SK-N-SH (cell line): ENCODE results near the gene ZIC5. TPM values are rescaled to one million over a fixed set of nuclear protein-coding genes. Genes with fewer than 3 reads are reported as not detected.

Experiments
- CTCF ChIA-PET: fragments of 300-600, 350-600 bp; formaldehyde crosslinking; extraction: SDS; loops from one replicate; lab custom pipeline; 2021; lab: Yijun Ruan, JAX
- POLR2A ChIA-PET: fragments of 350-600 bp; sonication (Branson Sonifier 250); formaldehyde crosslinking; extraction: SDS; loops from one replicate; lab custom pipeline; 2020; ENCODE audit warnings: antibody characterized with exemption, inconsistent platforms; lab: Yijun Ruan, JAX
- DNase-seq: peaks from one replicate; pipeline ENCODE4 v3.0.0; 2012
- H2AFZ ChIP-seq: fragments of 200-600 bp; sonication (generic); 2 replicates; pipeline ENCODE4 v1.8.1; 2016; ENCODE audit warnings: antibody characterized with exemption, mild to moderate bottlenecking, low read depth
- H3F3A ChIP-seq: fragments of 200-600 bp; sonication (generic); replicated peaks from 2 replicates; pipeline ENCODE3; 2016; ENCODE audit warnings: antibody characterized with exemption, mild to moderate bottlenecking; ENCODE audit not compliant: insufficient read depth
- H3K27ac ChIP-seq, 2 experiments: fragments of 200-500 bp in 1 of 2; fragments of 200-600 bp in 1 of 2; sonication (Bioruptor generic) in 1 of 2; sonication (generic), shearing (Covaris generic) in 1 of 2; 2 replicates each; pipeline versions ENCODE4 v1.5.1 to v1.6.1; 2014 to 2016; ENCODE audit warnings: low read depth in 2 of 2, inconsistent platforms in 1 of 2, low read length in 1 of 2, mild to moderate bottlenecking in 1 of 2, mixed read lengths in 1 of 2
- H3K27me3 ChIP-seq: fragments of 200-600 bp; sonication (generic), shearing (Covaris generic); 2 replicates; pipeline ENCODE4 v1.6.1; 2016; ENCODE audit warnings: mixed run types; ENCODE audit not compliant: insufficient read depth
- H3K36me3 ChIP-seq, 2 experiments: fragments of 200-500 bp in 1 of 2; fragments of 200-600 bp in 1 of 2; sonication (Bioruptor generic) in 1 of 2; sonication (generic) in 1 of 2; replicated peaks in 1 of 2; 2 replicates each; pipeline versions ENCODE3 to v1.5.1; 2014 to 2016; ENCODE audit warnings: low read length in 1 of 2, mild to moderate bottlenecking in 1 of 2; ENCODE audit not compliant: insufficient read depth in 2 of 2, control insufficient read depth in 1 of 2
- H3K4me1 ChIP-seq, 2 experiments: fragments of 200-500 bp in 1 of 2; fragments of 200-600 bp in 1 of 2; sonication (Bioruptor generic) in 1 of 2; sonication (generic), shearing (Covaris generic) in 1 of 2; 2 replicates each; pipeline versions ENCODE4 v1.5.1 to v1.6.1; 2014 to 2016; ENCODE audit warnings: low read depth in 1 of 2, low read length in 1 of 2, mixed run types in 1 of 2; ENCODE audit not compliant: insufficient read depth in 2 of 2, control insufficient read depth in 1 of 2
- H3K4me2 ChIP-seq: fragments of 200-600 bp; sonication (generic), shearing (Covaris generic); 2 replicates; pipeline ENCODE4 v1.6.1; 2017; ENCODE audit warnings: mixed run types
- H3K4me3 ChIP-seq, 2 experiments: fragments of 200-500 bp in 1 of 2; fragments of 200-600 bp in 1 of 2; sonication (Bioruptor generic) in 1 of 2; sonication (generic), shearing (Covaris generic) in 1 of 2; 2 replicates each; pipeline versions ENCODE4 v1.5.1 to v1.8.1; 2014 to 2016; ENCODE audit warnings: low read depth in 2 of 2, inconsistent platforms in 1 of 2, low read length in 1 of 2, mild to moderate bottlenecking in 1 of 2, mixed read lengths in 1 of 2, moderate library complexity in 1 of 2
- H3K79me2 ChIP-seq: fragments of 200-600 bp; sonication (generic); 2 replicates; pipeline ENCODE4 v1.8.1; 2017; ENCODE audit warnings: mild to moderate bottlenecking; ENCODE audit not compliant: insufficient read depth
- H3K9ac ChIP-seq: fragments of 200-600 bp; sonication (generic); 2 replicates; pipeline ENCODE4 v1.6.1; 2017; ENCODE audit warnings: mixed run types
- H3K9me2 ChIP-seq: fragments of 200-600 bp; sonication (generic); 2 replicates; pipeline ENCODE4 v1.6.1; 2017; ENCODE audit warnings: mixed run types
- H3K9me3 ChIP-seq: fragments of 200-600 bp; sonication (generic); 2 replicates; pipeline ENCODE4 v1.6.1; 2017; ENCODE audit warnings: mixed run types, mild to moderate bottlenecking, moderate library complexity
- H4K20me1 ChIP-seq: fragments of 200-600 bp; sonication (generic); 2 replicates; pipeline ENCODE4 v1.6.1; 2017; ENCODE audit warnings: mild to moderate bottlenecking, mixed run types; ENCODE audit not compliant: insufficient read depth
- EP300 ChIP-seq, 2 experiments: IDR thresholded peaks; 2 replicates each; pipeline versions ENCODE4 v1.4.0 to v1.6.1; 2012; ENCODE audit warnings: borderline replicate concordance in 1 of 2, low read depth in 1 of 2, low read length in 1 of 2
- EZH2phosphoT487 ChIP-seq: fragments of 200-600 bp; sonication (generic); IDR thresholded peaks from 2 replicates; pipeline ENCODE4 v1.6.1; 2017; ENCODE audit warnings: low read depth, mixed run types, mild to moderate bottlenecking, antibody characterized with exemption, moderate library complexity, borderline replicate concordance
- FOSL2 ChIP-seq: IDR thresholded peaks from 2 replicates; pipeline ENCODE4 v1.4.0; 2012; ENCODE audit warnings: low read depth, mild to moderate bottlenecking, moderate library complexity, borderline replicate concordance
- FOXM1 ChIP-seq: IDR thresholded peaks from 2 replicates; pipeline ENCODE4 v1.4.0; 2012; ENCODE audit warnings: low read depth, mild to moderate bottlenecking
- IRF3 ChIP-seq: fragments of 150-350 bp; IDR thresholded peaks from 2 replicates; pipeline ENCODE4 v1.6.1; 2016; ENCODE audit warnings: mild to moderate bottlenecking, low read depth, low read length
- REST ChIP-seq: IDR thresholded peaks from 2 replicates; pipeline ENCODE4 v1.6.1; 2012; ENCODE audit warnings: mild to moderate bottlenecking, low read depth, low read length, moderate library complexity
- RXRA ChIP-seq: IDR thresholded peaks from 2 replicates; pipeline ENCODE4 v1.4.0; 2012; ENCODE audit warnings: low read depth, mild to moderate bottlenecking, borderline replicate concordance
- WGBS: methylation state at CpG from one replicate; pipeline ENCODE4 v1.1.6; 2017; ENCODE audit warnings: low lambda C conversion rate; 5-methylcytosine and 5-hydroxymethylcytosine counted together
- polyA plus RNA-seq, 3 experiments: library from polyadenylated mRNA; depleted of rRNA; stranded (reverse); fragments of >200 nt; gene quantifications; 2 replicates each; pipeline ENCODE4 v1.2.3, GENCODE V29; 2012

The ZIC5 gene
- polyA plus RNA-seq, 1 of the 3 experiments (the other 2 are of a cell fraction): not detected

DNA sequence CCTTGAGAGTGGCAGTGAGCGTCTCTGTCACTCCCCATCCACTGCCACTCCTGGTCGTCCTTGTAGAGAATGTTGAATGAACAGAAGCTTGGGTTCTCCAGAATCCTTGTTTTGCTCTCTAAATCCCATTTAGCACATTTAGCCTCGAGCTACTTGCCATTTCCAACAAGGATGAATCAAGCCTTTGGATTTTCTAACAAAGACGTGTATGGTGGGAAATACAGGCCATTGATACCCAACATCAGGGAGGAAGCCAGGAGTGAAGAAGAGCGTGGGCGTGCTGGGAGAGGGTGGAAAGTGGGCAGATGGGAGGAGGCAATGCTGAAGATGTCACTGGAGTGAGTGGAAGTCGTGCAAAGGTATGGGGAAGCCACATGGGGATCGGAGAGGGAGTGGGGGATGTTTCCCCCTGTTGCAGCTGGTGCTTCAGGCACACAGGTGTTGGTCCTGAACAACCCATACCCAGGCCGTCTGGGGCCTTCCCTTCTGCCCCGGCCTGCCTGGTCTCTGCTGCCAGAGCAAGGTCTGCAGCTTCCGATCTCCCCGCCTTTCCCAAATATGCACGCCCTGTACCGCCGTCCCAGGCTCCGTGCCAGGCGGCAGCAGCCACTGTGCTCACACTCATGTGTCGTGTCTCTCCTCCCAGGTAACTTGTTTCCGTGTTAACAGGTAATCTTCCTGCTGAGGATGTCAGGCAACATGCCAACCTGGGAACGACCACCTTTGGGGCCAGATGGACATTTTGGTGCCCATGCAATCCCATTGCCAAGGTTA, 48.7 kb downstream of the ZIC5 start:
- no peaks in the 10 kb centered on the region for H3F3A ChIP-seq

More for the DNA sequence above, 48.7 kb downstream of the ZIC5 start:
- Histone ChIP-seq H3K4me1 (peaks cover 0 to 6% of the 10 kb centered on the region in 2 experiments; a peak in 1 of 4 replicates), H3K9ac (no peak overlapping the region), H3K4me3 (no peak overlapping the region), H3K9me2 (no peaks in the 10 kb centered on the region), H3K27ac (no peak overlapping the region), H3K79me2 (no peaks in the 10 kb centered on the region), H3K9me3 (no peaks in the 10 kb centered on the region), H4K20me1 (no peaks in the 10 kb centered on the region), H2AFZ (no peak overlapping the region), H3K4me2 (no peak overlapping the region), H3K27me3 (peaks cover 71% of the 10 kb centered on the region; the same call in 1 of the 2 replicates), H3K36me3 (no peaks in the 10 kb centered on the region)
- ChIA-PET POLR2A (no interaction called here), CTCF (interaction anchor here (0.9 to 1.8 kb wide), 2 partner anchors 264 to 267 kb away, joined by 3 to 7 read pairs; no protein-coding TSS in a partner anchor)
- TF ChIP-seq FOXM1 (no peak), REST (no peak), EP300 (IDR thresholded peaks at IDR 0.05; ENCODE audit: borderline replicate concordance in 1 of 2, low read depth in 1 of 2, low read length in 1 of 2) (no peak), RXRA (no peak), FOSL2 (no peak), EZH2phosphoT487 (no peak), IRF3 (no peak)
- DNase-seq: no peak
- 10% methylated on average over 16 of the region's 20 CpGs for WGBS
